Measurements from ENCODE around the gene DENND2A. TPM values are rescaled to one million over a fixed set of nuclear protein-coding genes. Genes with fewer than 3 reads are reported as not detected.

Gene DENND2A
- total RNA-seq, 1 experiment from 2014 or later = 7.3 TPM

GRCh38 chr7:140597428-140597949, 43.1 kb downstream of the DENND2A start:
- H3K27me3 ChIP-seq (ENCODE audit: insufficient read depth, low read length) = no peaks in the 10 kb centered on the region
- H3K23me2 ChIP-seq (ENCODE audit: insufficient read length, low read depth, low read length, poor library complexity, severe bottlenecking) = no peaks in the 10 kb centered on the region
- no peak overlapping the region for H3K14ac ChIP-seq (ENCODE audit: insufficient read depth, low read length)
- H4K20me1 ChIP-seq (ENCODE audit: control insufficient read depth, insufficient read depth, insufficient read length) = no peaks in the 10 kb centered on the region
- no peak overlapping the region for H2AFZ ChIP-seq (ENCODE audit: low read length)
- H3K9me3 ChIP-seq (ENCODE audit: control insufficient read depth, low read depth, low read length) = no peaks in the 10 kb centered on the region
- H3K4ac ChIP-seq (ENCODE audit: low read depth, low read length) = no peak overlapping the region
- Mint-ChIP-seq H3K4me3 (no peak overlapping the region), H3K9me3 (no peaks in the 10 kb centered on the region), H3K4me1 (peaks cover 0 to 10% of the 10 kb centered on the region in 2 experiments; a peak in 1 of 4 replicates), H3K27me3 (ENCODE audit: low read depth) (no peaks in the 10 kb centered on the region), H3K36me3 (ENCODE audit: insufficient read depth in 1 of 3, low read depth in 3 of 3) (peaks cover 0 to 5% (median 3%) of the 10 kb centered on the region in 3 experiments; a peak in 3 of 7 replicates), H3K27ac (no peak overlapping the region)
- no peak overlapping the region for H2BK20ac ChIP-seq (ENCODE audit: low read depth, low read length, poor library complexity, severe bottlenecking)
- H3K4me1 ChIP-seq (ENCODE audit: insufficient read depth, low read length) = no peaks in the 10 kb centered on the region
- H3K4me2 ChIP-seq (ENCODE audit: insufficient read depth, insufficient read length, low read length) = no peak overlapping the region
- no peak overlapping the region for H4K91ac ChIP-seq (ENCODE audit: insufficient read length, low read depth, low read length)
- no peak overlapping the region for H3K23ac ChIP-seq (ENCODE audit: insufficient read length, low read depth, low read length)
- H3K18ac ChIP-seq (ENCODE audit: insufficient read length, low read depth, low read length) = no peak overlapping the region
- H2BK5ac ChIP-seq (ENCODE audit: insufficient read length, low read length) = no peak overlapping the region
- no peak overlapping the region for H2AK5ac ChIP-seq (ENCODE audit: insufficient read length, low read length)
- H3K79me2 ChIP-seq (ENCODE audit: insufficient read depth, low read length) = no peaks in the 10 kb centered on the region
- H2BK120ac ChIP-seq (ENCODE audit: low read depth, low read length, poor library complexity, severe bottlenecking) = no peak overlapping the region
- no peaks in the 10 kb centered on the region for H3K79me1 ChIP-seq (ENCODE audit: insufficient read depth, low read depth, low read length, poor library complexity, severe bottlenecking)
- H3K9ac ChIP-seq (ENCODE audit: extremely low read depth, insufficient read length, low read length) = no peak overlapping the region
- no peak for DNase-seq
- no peak overlapping the region for H3K27ac ChIP-seq (ENCODE audit: insufficient read length, low read depth, low read length)
- H3T11ph ChIP-seq (ENCODE audit: low read length) = no peak overlapping the region
- H4K5ac ChIP-seq (ENCODE audit: insufficient read length, low read depth, low read length) = no peak overlapping the region
- no CpG with 5 or more reads among the region's 5 CpGs for WGBS (ENCODE audit: extremely low coverage, insufficient read length, low lambda C conversion rate)
- H2BK12ac ChIP-seq (ENCODE audit: insufficient read length, low read depth, low read length) = no peak overlapping the region
- no peak overlapping the region for H3K56ac ChIP-seq (ENCODE audit: insufficient read length, low read depth, low read length)
- no peak overlapping the region for H2BK15ac ChIP-seq (ENCODE audit: low read depth, low read length)
- TF ChIP-seq, protein P1, sequence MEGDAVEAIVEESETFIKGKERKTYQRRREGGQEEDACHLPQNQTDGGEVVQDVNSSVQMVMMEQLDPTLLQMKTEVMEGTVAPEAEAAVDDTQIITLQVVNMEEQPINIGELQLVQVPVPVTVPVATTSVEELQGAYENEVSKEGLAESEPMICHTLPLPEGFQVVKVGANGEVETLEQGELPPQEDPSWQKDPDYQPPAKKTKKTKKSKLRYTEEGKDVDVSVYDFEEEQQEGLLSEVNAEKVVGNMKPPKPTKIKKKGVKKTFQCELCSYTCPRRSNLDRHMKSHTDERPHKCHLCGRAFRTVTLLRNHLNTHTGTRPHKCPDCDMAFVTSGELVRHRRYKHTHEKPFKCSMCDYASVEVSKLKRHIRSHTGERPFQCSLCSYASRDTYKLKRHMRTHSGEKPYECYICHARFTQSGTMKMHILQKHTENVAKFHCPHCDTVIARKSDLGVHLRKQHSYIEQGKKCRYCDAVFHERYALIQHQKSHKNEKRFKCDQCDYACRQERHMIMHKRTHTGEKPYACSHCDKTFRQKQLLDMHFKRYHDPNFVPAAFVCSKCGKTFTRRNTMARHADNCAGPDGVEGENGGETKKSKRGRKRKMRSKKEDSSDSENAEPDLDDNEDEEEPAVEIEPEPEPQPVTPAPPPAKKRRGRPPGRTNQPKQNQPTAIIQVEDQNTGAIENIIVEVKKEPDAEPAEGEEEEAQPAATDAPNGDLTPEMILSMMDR (conservative IDR thresholded peaks at IDR 0.05) = no peak
- no peak overlapping the region for H4K8ac ChIP-seq (replicated peaks; ENCODE audit: insufficient read length, low read depth, low read length)
